HG03457 (cell line): ENCODE data around the gene MN1.

Source experiments
- ATAC-seq: cut with Tn5 transposase; IDR thresholded peaks from one replicate; pipeline ENCODE4 v1.9.1; 2021; ENCODE audit warnings: moderate number of reproducible peaks; ENCODE audit not compliant: unreplicated experiment

The MN1 gene

DNA sequence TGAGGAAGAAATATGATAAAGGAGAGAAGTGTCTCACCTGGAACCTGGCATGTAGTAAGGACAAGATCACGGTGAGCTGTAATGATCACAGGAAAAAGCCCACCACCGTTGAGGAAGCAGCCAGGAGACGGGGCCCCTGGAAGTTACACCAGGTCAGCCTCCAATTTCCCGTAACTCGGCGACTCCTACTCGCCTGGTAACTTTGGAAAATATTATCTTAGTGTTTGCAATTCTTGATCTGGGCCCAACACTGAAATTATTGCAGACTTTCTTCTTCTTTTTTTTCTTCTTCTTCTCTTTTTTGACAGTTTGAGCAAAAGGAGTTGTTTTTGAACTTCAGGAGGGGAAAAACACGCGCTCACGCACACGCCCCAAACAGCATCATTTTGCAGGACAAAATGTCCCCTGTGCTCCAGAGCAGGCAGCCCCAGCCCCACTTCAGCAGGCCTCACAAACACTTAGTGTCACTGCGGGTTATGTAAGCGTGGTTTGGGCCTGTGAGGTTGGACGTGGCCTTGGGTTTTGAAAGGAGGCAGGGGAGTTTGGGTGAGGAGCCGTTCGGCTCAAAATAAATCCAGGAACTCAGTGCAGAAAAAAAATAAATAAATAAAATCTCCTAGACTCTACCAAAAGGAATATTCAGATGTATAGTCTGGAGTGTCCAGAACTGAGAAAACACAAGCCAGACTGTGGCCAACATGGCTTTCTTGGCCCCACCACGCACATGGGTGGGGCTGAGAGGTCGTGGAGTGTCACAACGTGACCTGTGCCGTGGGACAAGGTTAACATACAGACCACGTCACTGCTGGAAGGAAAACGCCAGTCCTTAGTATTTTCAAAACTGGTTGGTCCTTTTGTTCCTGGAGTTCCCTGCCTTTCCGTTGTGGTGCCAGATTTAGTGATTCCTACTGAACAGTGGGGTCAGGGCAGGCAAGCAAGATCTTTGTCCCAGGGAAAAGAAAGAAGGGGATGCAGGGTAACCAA lies 26.3 kb upstream of the MN1 start:
- ATAC-seq = no peak

- ATAC-seq = no peak
These were observed 23.6 kb upstream of the MN1 start for GRCh38 chr22:27825174-27825573.

GRCh38 chr22:27823221-27823620 lies 21.7 kb upstream of the MN1 start:
- no peak for ATAC-seq

- ATAC-seq = no peak
These were observed 19.6 kb upstream of the MN1 start for GRCh38 chr22:27820896-27821866.

GRCh38 chr22:27816552-27816951 lies 15.0 kb upstream of the MN1 start:
- ATAC-seq = no peak

DNA sequence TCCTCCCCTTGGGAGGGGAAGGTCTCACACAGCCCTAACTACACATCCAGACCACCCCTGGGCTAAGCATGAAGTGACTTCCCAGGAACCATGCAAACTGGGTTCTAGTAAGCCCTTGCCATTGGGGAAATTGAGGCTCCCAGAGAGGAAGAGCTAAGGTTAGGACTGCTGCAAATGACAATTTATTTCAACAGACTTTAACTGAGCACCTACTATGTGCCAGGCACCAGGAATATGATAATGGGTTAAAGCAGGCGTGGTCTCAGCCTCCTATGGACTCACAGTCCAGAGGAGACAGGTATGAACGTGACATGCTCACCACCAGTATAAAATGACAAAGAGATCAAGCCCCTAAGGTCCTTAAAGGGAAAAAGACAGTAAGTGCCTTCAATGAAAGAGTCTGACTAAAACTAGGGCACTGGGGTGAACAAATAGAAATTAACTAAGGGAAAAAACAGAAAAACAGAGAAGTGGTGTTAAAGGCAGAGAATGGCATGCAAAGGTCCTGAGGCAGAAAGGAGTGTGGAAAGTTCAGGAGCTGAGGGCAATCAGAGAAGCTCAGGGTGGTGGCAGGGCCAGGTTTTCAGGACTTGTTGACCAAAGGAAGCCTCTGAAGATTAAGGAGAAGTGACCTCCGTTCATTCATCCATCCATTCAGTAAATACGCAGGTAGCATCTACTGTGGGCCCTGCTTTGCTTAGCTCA lies 14.4 kb upstream of the MN1 start:
- no peak for ATAC-seq

GRCh38 chr22:27814993-27815392 lies 13.4 kb upstream of the MN1 start:
- no peak for ATAC-seq

DNA sequence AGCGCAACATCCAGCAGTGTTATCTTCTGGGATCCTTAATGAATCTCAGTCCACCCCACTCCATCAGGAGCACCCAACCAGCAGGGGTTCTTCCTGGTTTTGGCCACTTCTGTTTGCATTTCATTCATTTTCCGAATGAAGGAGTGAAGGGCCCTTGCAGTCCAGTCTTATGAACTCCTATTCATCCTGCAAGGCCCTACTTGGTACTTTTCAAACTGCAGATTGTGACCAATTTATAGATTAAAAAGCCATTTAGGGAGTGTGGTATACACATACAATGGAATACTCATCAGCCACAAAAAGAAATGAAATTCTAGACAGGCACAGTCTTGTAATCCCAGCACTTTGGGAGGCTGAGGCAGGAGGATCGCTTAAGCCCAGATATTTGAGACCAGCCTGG lies 10.2 kb upstream of the MN1 start:
- ATAC-seq = no peak

DNA sequence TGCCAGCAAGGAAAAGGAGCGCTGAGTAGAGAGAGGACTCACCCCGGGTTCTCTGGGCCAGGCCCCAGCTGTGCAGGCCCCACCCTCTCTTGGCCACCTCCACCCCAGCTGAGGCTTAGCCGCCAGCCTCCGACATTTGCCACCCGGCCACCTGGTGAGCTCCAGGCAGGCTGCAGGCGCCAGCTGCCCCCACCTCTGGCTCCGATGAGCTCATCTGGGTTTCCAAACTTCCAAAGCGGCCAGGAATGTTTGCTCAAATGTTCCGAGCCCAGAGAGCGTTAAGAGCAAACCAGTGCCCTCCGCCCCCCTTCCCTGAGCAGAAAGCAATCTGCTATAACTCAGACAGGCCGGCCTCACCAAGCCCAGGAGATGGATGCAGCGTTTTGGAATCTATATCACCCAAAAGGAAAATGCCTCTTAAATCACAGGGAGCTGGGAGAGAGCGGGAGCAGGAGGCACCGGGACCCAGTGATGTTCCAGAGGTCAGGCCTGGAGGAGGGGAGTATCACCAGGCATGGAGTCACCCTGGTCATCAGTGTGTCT lies 9.1 kb upstream of the MN1 start:
- ATAC-seq = no peak

DNA sequence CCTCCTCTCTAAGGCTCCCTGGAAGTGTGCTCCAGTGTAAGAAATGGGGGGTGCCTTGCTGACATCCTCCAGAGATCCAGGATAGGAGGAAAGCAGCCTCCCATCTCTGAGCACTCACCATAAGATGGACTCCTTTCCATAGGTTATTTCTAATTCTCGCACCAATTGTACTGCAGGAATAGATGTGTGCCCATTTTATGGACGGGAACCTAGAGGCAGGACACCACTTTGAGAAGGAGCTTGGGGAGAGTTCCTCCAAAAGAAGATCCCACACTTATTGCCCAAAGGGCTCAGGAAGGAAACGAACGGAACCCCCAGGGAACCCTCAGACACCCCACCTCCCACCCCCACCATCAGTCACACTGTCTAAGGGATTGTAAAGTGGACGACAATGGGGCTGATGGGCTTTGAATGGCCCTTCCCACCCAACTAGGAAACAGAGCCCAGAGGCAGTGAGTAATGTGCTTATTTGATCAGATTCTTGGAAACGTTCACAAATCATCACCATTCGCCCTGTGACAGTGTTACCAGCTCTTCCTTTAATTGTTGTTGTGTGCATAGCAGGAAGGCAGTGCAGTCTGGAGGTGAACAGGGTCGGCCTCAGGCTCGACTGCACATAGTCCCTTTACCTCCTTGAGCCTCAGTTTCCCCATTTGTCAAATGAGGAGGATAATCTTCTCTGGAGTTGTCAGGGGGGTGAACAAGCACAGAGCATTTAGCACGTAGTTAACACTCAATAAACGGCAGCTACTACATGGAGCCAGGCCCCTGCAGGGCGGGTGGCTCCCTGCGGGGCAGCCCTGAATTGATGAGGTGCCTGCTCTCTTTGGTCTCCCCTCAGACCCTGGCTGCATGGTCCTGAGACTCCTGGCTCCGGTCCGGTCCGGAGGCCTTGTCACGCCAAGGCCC lies 8.4 kb upstream of the MN1 start:
- ATAC-seq = no peak

GRCh38 chr22:27809226-27809603 lies 7.7 kb upstream of the MN1 start:
- ATAC-seq = no peak

GRCh38 chr22:27808451-27809225 lies 7.1 kb upstream of the MN1 start:
- ATAC-seq = no peak

DNA sequence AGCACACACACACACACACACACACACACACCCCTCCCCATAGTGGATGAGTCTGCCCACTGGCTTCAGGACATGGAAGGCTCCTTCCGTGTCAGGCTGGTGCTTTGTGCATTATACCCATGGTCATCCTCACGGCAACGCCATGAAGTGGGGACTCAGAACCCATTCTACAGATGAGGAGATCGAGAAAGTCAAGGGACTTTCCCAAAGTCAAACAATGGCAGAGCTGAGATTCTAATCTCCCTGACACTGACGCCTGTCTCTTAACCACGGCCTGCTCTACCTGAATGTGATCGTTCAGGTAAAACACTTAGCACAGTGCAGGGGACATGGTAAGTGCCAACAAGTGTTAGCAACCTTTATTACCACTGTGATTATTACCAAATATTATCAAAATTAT lies 4.3 kb upstream of the MN1 start:
- no peak for ATAC-seq

- ATAC-seq = no peak
These were observed 3.1 kb upstream of the MN1 start for GRCh38 chr22:27804470-27805297.

GRCh38 chr22:27803841-27804415 lies 2.4 kb upstream of the MN1 start:
- no peak for ATAC-seq

GRCh38 chr22:27802346-27803073 lies 954 bp upstream of the MN1 start:
- no peak for ATAC-seq

DNA sequence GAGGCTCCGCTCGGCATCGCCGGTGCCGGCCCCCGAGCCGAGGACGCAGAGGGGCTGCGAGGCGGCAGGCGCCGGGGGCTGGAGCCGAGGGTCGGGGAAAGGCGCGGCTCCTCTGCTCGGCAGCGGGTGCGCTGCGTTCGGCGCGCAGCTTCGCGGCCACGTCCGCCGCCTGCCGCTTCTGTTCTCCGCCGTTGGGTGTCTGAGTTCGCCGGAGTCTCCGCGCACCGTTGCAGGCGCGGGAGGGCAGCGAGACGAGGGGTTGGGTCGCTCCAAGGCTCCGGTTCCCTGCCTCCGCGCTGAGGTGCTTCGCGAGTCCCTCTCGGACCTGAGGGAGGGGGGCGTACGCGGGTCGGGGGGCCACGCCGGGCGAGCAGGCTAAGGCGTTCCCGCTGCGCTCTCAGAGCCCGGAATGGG lies 347 bp downstream of the MN1 start:
- ATAC-seq = no peak
